Calu3 (cell line): Measurements from ENCODE around the gene CIDEA. TPM values are rescaled to one million over a fixed set of nuclear protein-coding genes. Genes with fewer than 3 reads are reported as not detected.

Source experiments
- BruUV-seq: library from RNA; stranded (reverse); fragments of 400-500 nt; replicated peaks from 2 replicates; lab custom pipeline; 2021; lab: Mats Ljungman, UMichigan
- CTCF ChIA-PET: fragments of 300-600 bp; sonication (Branson Sonifier 250); formaldehyde crosslinking; loops from one replicate; lab custom pipeline; 2022; ENCODE audit warnings: antibody characterized with exemption; lab: Charles Lee
- DNase-seq: peaks from one replicate; pipeline ENCODE4 v3.0.0; 2022
- H3K27ac Mint-ChIP-seq: one replicate; pipeline ENCODE4 v1.8.0; 2022; ENCODE audit warnings: mixed read lengths; ENCODE audit not compliant: unreplicated experiment
- H3K27me3 Mint-ChIP-seq: one replicate; pipeline ENCODE4 v1.8.0; 2022; ENCODE audit warnings: mixed read lengths; ENCODE audit not compliant: unreplicated experiment
- H3K36me3 Mint-ChIP-seq: one replicate; pipeline ENCODE4 v1.8.0; 2022; ENCODE audit warnings: mild to moderate bottlenecking, moderate library complexity, mixed read lengths; ENCODE audit not compliant: insufficient read depth, unreplicated experiment
- H3K4me1 Mint-ChIP-seq: one replicate; pipeline ENCODE4 v1.8.0; 2022; ENCODE audit warnings: mild to moderate bottlenecking, low read depth, mixed read lengths; ENCODE audit not compliant: unreplicated experiment
- H3K4me3 Mint-ChIP-seq: one replicate; pipeline ENCODE4 v1.8.0; 2022; ENCODE audit warnings: mild to moderate bottlenecking, low read depth, moderate library complexity, mixed read lengths; ENCODE audit not compliant: unreplicated experiment
- H3K9me3 Mint-ChIP-seq: one replicate; pipeline ENCODE4 v1.8.0; 2022; ENCODE audit warnings: low read depth, mixed read lengths; ENCODE audit not compliant: unreplicated experiment
- CTCF ChIP-seq: fragments of 200-600 bp; IDR thresholded peaks from one replicate; pipeline ENCODE4 v1.8.0; 2022; ENCODE audit warnings: antibody characterized with exemption; ENCODE audit not compliant: unreplicated experiment
- intact Hi-C: fragments of 100-400 bp; cut with micrococcal nuclease; formaldehyde crosslinking; loops from one replicate; pipeline ENCODE4 v1.10.0; 2022; ENCODE audit not compliant: unreplicated experiment
- total RNA-seq: library from RNA; stranded (reverse); gene quantifications from 2 replicates; pipeline ENCODE4 v1.2.3, GENCODE V29; 2022

The CIDEA gene
- total RNA-seq, 1 experiment from 2014 or later, result not detected

- DNase-seq, result peak; percentile 64
- Mint-ChIP-seq H3K36me3 (peaks cover 41% of the 10 kb centered on the region), H3K4me3 (peak overlapping the region; percentile 73), H3K27ac (no peak overlapping the region), H3K9me3 (no peaks in the 10 kb centered on the region), H3K4me1 (peaks cover 7% of the 10 kb centered on the region), H3K27me3 (peaks cover 32% of the 10 kb centered on the region)
- BruUV-seq, result no TSS peak
- intact Hi-C loops, result loop anchor here (1.0 kb wide), 1 partner anchor 36 kb away; no protein-coding TSS in a partner anchor
- CTCF ChIA-PET, result interaction anchor here (0.7 to 1.0 kb wide), 2 partner anchors 37 to 236 kb away, joined by 3 to 6 read pairs; no protein-coding TSS in a partner anchor
- no peak for TF ChIP-seq CTCF
These were observed 54.4 kb downstream of the CIDEA start for GRCh38 chr18:12308386-12309100.

- H3K36me3 Mint-ChIP-seq, result peaks cover 41% of the 10 kb centered on the region
- H3K4me3 Mint-ChIP-seq, result peak overlapping the region; percentile 73
- H3K9me3 Mint-ChIP-seq, result no peaks in the 10 kb centered on the region
- intact Hi-C loops, result no loop called here
- H3K4me1 Mint-ChIP-seq, result peaks cover 7% of the 10 kb centered on the region
- CTCF ChIA-PET, result interaction anchor here (0.6 to 0.7 kb wide), 2 partner anchors 18 to 24 kb away, joined by 3 to 8 read pairs; no protein-coding TSS in a partner anchor
- DNase-seq, result no peak
- no peak for TF ChIP-seq CTCF
- H3K27ac Mint-ChIP-seq, result peak overlapping the region; percentile 23
- BruUV-seq, result TSS peak; percentile 47
- peaks cover 26% of the 10 kb centered on the region for H3K27me3 Mint-ChIP-seq
These were observed 55.6 kb downstream of the CIDEA start for GRCh38 chr18:12309683-12310198.

- intact Hi-C loops, result no loop called here
- peaks cover 7% of the 10 kb centered on the region for H3K4me1 Mint-ChIP-seq
- H3K36me3 Mint-ChIP-seq, result peaks cover 41% of the 10 kb centered on the region
- no peak for TF ChIP-seq CTCF
- CTCF ChIA-PET, result interaction anchor here (0.7 kb wide), 1 partner anchor 66 kb away, joined by 3 read pairs; no protein-coding TSS in a partner anchor
- no peaks in the 10 kb centered on the region for H3K9me3 Mint-ChIP-seq
- no TSS peak for BruUV-seq
- DNase-seq, result no peak
- no peak overlapping the region for H3K4me3 Mint-ChIP-seq
- no peak overlapping the region for H3K27ac Mint-ChIP-seq
- H3K27me3 Mint-ChIP-seq, result peaks cover 16% of the 10 kb centered on the region
These were observed 56.6 kb downstream of the CIDEA start for GRCh38 chr18:12310762-12311161.

GRCh38 chr18:12312976-12313375, 58.8 kb downstream of the CIDEA start:
- H3K9me3 Mint-ChIP-seq, result no peaks in the 10 kb centered on the region
- H3K4me3 Mint-ChIP-seq, result no peak overlapping the region
- no peak for TF ChIP-seq CTCF
- no peak overlapping the region for H3K27ac Mint-ChIP-seq
- DNase-seq, result no peak
- CTCF ChIA-PET, result no interaction called here
- peaks cover 7% of the 10 kb centered on the region for H3K4me1 Mint-ChIP-seq
- no peaks in the 10 kb centered on the region for H3K27me3 Mint-ChIP-seq
- peaks cover 31% of the 10 kb centered on the region for H3K36me3 Mint-ChIP-seq
- intact Hi-C loops, result no loop called here
- BruUV-seq, result no TSS peak
